ENCODE measurements around the gene TAF4B.

The TAF4B gene

DNA sequence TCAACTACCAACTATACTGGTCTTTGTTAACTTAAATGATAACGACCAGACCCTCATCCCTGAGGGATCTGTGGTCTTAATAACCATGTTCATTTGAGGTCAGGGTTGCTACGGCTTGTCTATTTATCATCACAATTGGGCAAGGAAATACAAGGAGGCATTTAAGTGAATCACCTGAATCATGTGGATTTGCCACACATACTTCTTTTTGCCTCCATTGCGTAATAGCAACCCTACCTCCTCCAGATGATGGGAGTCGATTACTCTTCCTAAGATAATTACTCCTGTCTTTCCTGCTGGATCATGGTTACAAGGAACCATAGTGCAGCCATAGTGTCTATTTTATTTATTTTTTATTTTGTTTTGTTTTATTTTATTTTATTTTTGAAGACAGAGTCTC, 42.2 kb downstream of the TAF4B start:
- TF ChIP-seq CEBPB (IDR thresholded peaks at IDR 0.05): peak; percentile 64; the same call in 1 of the 2 replicates
- no peak for TF ChIP-seq ZBTB7A (IDR thresholded peaks at IDR 0.05; ENCODE audit: low read depth)

DNA sequence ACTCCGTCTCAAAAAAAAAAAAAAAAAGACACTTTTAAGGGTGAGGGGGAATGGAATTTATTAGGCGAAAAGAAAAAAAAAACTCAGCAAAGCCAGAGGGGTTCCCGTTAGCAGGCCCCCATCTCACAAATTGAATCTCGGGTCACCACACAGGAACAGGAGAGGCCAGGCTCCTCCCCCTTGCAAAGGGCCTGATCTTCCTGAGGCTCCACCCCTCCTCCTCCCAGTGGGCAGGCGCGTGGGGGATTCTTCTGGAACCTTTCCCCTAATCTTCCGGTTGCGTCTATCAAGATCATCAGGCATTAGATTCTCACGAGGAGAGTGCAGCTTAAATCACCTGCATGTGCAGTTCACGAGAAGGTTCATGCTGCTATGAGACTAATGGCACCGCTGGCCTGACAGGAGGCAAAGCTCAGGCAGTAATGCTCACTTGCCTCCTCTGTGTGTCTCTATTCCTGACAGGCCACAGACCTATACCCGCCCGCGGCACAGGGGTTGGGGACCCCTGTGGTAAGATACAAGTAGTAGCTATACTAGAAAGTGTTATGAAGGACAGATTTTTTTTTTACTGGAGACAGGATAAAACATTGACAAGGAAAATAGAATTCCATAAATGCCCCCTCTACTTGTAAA, 45.8 kb downstream of the TAF4B start:
- TF ChIP-seq, protein P1, sequence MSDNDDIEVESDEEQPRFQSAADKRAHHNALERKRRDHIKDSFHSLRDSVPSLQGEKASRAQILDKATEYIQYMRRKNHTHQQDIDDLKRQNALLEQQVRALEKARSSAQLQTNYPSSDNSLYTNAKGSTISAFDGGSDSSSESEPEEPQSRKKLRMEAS (IDR thresholded peaks at IDR 0.05): no peak
- no peak for TF ChIP-seq FOXM1 (IDR thresholded peaks at IDR 0.05; ENCODE audit: borderline replicate concordance, low read depth)
- TF ChIP-seq, protein P2, sequence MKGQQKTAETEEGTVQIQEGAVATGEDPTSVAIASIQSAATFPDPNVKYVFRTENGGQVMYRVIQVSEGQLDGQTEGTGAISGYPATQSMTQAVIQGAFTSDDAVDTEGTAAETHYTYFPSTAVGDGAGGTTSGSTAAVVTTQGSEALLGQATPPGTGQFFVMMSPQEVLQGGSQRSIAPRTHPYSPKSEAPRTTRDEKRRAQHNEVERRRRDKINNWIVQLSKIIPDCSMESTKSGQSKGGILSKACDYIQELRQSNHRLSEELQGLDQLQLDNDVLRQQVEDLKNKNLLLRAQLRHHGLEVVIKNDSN (IDR thresholded peaks at IDR 0.05): no peak
- TF ChIP-seq ZBTB7A (IDR thresholded peaks at IDR 0.05; ENCODE audit: low read depth): no peak
- no peak for TF ChIP-seq EP300 (IDR thresholded peaks at IDR 0.05; ENCODE audit: borderline replicate concordance)
- no peak for TF ChIP-seq EGR1 (IDR thresholded peaks at IDR 0.05)
- TF ChIP-seq CREB1 (IDR thresholded peaks at IDR 0.05; ENCODE audit: low read depth): no peak
- no peak for TF ChIP-seq NFIC (IDR thresholded peaks at IDR 0.05)
- no peak for TF ChIP-seq TEAD4 (IDR thresholded peaks at IDR 0.05)
- TF ChIP-seq CEBPB (IDR thresholded peaks at IDR 0.05): no peak
- TF ChIP-seq RAD21 (IDR thresholded peaks at IDR 0.05; ENCODE audit: low read depth): no peak
- TF ChIP-seq TCF12 (IDR thresholded peaks at IDR 0.05; ENCODE audit: low read depth): no peak
- no peak for TF ChIP-seq TAF1 (IDR thresholded peaks at IDR 0.05; ENCODE audit: low read depth)
- TF ChIP-seq, protein P3, sequence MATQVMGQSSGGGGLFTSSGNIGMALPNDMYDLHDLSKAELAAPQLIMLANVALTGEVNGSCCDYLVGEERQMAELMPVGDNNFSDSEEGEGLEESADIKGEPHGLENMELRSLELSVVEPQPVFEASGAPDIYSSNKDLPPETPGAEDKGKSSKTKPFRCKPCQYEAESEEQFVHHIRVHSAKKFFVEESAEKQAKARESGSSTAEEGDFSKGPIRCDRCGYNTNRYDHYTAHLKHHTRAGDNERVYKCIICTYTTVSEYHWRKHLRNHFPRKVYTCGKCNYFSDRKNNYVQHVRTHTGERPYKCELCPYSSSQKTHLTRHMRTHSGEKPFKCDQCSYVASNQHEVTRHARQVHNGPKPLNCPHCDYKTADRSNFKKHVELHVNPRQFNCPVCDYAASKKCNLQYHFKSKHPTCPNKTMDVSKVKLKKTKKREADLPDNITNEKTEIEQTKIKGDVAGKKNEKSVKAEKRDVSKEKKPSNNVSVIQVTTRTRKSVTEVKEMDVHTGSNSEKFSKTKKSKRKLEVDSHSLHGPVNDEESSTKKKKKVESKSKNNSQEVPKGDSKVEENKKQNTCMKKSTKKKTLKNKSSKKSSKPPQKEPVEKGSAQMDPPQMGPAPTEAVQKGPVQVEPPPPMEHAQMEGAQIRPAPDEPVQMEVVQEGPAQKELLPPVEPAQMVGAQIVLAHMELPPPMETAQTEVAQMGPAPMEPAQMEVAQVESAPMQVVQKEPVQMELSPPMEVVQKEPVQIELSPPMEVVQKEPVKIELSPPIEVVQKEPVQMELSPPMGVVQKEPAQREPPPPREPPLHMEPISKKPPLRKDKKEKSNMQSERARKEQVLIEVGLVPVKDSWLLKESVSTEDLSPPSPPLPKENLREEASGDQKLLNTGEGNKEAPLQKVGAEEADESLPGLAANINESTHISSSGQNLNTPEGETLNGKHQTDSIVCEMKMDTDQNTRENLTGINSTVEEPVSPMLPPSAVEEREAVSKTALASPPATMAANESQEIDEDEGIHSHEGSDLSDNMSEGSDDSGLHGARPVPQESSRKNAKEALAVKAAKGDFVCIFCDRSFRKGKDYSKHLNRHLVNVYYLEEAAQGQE (IDR thresholded peaks at IDR 0.05; ENCODE audit: low read depth): no peak
- TF ChIP-seq YY1 (IDR thresholded peaks at IDR 0.05; ENCODE audit: low read depth): no peak

DNA sequence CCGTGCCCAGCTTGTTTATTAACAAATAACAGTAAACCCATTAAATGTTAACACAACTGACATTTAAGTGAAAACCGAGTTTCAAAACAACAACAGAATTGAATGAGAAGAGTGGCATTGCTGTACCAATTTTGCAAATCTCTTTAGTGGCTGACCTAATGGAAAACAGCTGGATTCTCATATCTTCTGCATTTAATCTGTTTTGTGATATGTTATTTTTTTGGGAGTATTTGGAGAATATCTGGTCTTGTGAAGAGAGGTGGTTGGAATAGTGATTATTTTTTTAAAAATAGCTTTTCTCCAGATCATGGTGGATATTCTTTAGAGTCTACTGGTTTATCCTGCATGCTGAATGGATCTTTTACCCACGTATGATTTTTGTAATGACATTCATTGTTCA, 51.1 kb downstream of the TAF4B start:
- TF ChIP-seq EP300 (IDR thresholded peaks at IDR 0.05; ENCODE audit: borderline replicate concordance) (no peak), TEAD4 (IDR thresholded peaks at IDR 0.05) (no peak), CREB1 (IDR thresholded peaks at IDR 0.05; ENCODE audit: low read depth) (no peak), FOXM1 (IDR thresholded peaks at IDR 0.05; ENCODE audit: borderline replicate concordance, low read depth) (no peak), RAD21 (IDR thresholded peaks at IDR 0.05; ENCODE audit: low read depth) (no peak), EGR1 (IDR thresholded peaks at IDR 0.05) (no peak), TAF1 (IDR thresholded peaks at IDR 0.05; ENCODE audit: low read depth) (no peak), YY1 (IDR thresholded peaks at IDR 0.05; ENCODE audit: low read depth) (no peak), TCF12 (IDR thresholded peaks at IDR 0.05; ENCODE audit: low read depth) (no peak), ZBTB7A (IDR thresholded peaks at IDR 0.05; ENCODE audit: low read depth) (no peak), CEBPB (IDR thresholded peaks at IDR 0.05) (no peak), NFIC (IDR thresholded peaks at IDR 0.05) (no peak)
- TF ChIP-seq, protein P3 (IDR thresholded peaks at IDR 0.05; ENCODE audit: low read depth): no peak
- TF ChIP-seq, protein P2 (IDR thresholded peaks at IDR 0.05): no peak
- TF ChIP-seq, protein P1 (IDR thresholded peaks at IDR 0.05): no peak

DNA sequence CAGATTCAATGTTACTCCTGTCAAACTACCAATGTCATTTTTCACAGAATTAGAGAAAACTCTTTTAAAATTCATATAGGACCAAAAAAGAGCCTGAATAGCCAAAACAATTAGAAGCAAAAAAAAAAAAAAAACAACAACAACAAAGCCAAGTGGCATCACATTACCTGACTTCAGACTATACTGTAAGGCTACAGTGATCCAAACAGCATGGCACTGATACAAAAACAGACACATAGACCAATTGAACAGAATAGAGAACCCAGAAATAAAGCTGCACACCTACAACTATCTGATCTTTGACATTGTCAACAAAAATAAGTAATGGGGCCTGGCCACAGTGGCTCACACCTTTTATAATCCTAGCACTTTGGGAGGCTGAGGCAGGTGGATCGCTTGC, 53.2 kb downstream of the TAF4B start:
- TF ChIP-seq NFIC (IDR thresholded peaks at IDR 0.05): no peak
- TF ChIP-seq, protein P3 (IDR thresholded peaks at IDR 0.05; ENCODE audit: low read depth): no peak
- no peak for TF ChIP-seq EP300 (IDR thresholded peaks at IDR 0.05; ENCODE audit: borderline replicate concordance)
- TF ChIP-seq CREB1 (IDR thresholded peaks at IDR 0.05; ENCODE audit: low read depth): no peak
- no peak for TF ChIP-seq CEBPB (IDR thresholded peaks at IDR 0.05)
- no peak for TF ChIP-seq TAF1 (IDR thresholded peaks at IDR 0.05; ENCODE audit: low read depth)
- no peak for TF ChIP-seq TEAD4 (IDR thresholded peaks at IDR 0.05)
- no peak for TF ChIP-seq RAD21 (IDR thresholded peaks at IDR 0.05; ENCODE audit: low read depth)
- TF ChIP-seq, protein P2 (IDR thresholded peaks at IDR 0.05): no peak
- no peak for TF ChIP-seq ZBTB7A (IDR thresholded peaks at IDR 0.05; ENCODE audit: low read depth)
